ENCODE measurements around the gene TMEFF2. TPM values are rescaled to one million over a fixed set of nuclear protein-coding genes. Genes with fewer than 3 reads are reported as not detected.
A peak's percentile ranks its signal among the peaks of the same experiment; 100 is the strongest.

Gene TMEFF2
- total and polyA plus RNA-seq, 10 of the 15 experiments (the other 5 are each of a cell fraction or from before 2014, with no cell fraction given), result not detected

DNA sequence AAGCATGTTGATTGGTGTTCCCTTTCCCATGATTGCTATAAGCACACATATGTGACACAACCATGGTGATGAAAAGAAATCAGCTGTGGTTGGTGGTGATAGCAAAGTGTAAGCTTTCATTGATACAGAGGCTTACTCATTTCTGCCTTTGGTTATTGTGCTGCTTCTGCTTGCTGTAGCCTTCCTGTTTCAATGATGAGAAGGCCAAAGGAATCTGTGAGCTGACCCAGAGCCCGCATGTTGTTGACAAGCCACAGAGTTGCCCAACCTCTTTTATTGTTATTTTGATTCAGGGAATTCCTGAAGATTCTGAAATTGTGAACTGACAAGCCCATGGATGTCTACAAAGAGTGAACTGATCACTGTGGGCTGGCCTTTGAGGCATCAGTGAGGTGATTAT lies 164.4 kb downstream of the TMEFF2 start:
- Histone ChIP-seq H4K20me1 (ENCODE audit: control insufficient read depth, insufficient read depth) (no peaks in the 10 kb centered on the region), H3K9me3 (replicated peaks; ENCODE audit: control insufficient read depth, insufficient read depth, low read length) (no peaks in the 10 kb centered on the region; the same call in 2 of the 3 replicates), H3K4me1 (ENCODE audit: control insufficient read depth, insufficient read depth, low read length) (no peaks in the 10 kb centered on the region), H3K9ac (ENCODE audit: control insufficient read depth, insufficient read depth, low read length) (no peak overlapping the region), H3K27me3 (replicated peaks in 1 of 2; ENCODE audit: control insufficient read depth in 2 of 2, insufficient read depth in 2 of 2, low read length in 1 of 2) (no peaks in the 10 kb centered on the region), H3K4me3 (no peak overlapping the region), H3K36me3 (ENCODE audit: control insufficient read depth in 2 of 2, insufficient read depth in 2 of 2, low read length in 1 of 2) (no peaks in the 10 kb centered on the region), H2AFZ (ENCODE audit: control insufficient read depth, low read depth, low read length) (no peak overlapping the region), H3K4me2 (ENCODE audit: control insufficient read depth, insufficient read depth) (no peak overlapping the region), H3K27ac (ENCODE audit: control insufficient read depth, insufficient read depth) (no peak overlapping the region), H3K79me2 (ENCODE audit: control insufficient read depth, insufficient read depth, low read length) (no peaks in the 10 kb centered on the region)
- intact Hi-C loops (cut with micrococcal nuclease; ENCODE audit: unreplicated experiment) (loop anchor here (2.0 kb wide), 1 partner anchor 25 kb away; no protein-coding TSS in a partner anchor), in situ Hi-C loops (cut with MboI) (no loop called here)
- ChIA-PET POLR2A (no interaction called here), RAD21 (ENCODE audit: unreplicated experiment) (interaction anchor here (1.2 kb wide), 1 partner anchor 159 kb away, joined by 4 read pairs; no protein-coding TSS in a partner anchor), CTCF (interaction anchor here (1.2 to 1.6 kb wide), 4 partner anchors 10 to 133 kb away, joined by 3 to 4 read pairs (median 4); no protein-coding TSS in a partner anchor), SMC1A (ENCODE audit: uncharacterized antibody, unreplicated experiment) (interaction anchor here (0.7 to 1.9 kb wide), 8 partner anchors 10 to 161 kb away, joined by 3 to 7 read pairs (median 4); no protein-coding TSS in a partner anchor)
- FAIRE-seq, result no peak
- peak; percentile 86 for ATAC-seq
- no TSS peak for BruUV-seq (replicated peaks)
- WGBS (ENCODE audit: insufficient coverage, insufficient replicate concordance, low lambda C conversion rate, missing lambda C conversion rate), result 29% methylated on average over 1 of the region's 1 CpG
- DNase-seq (ENCODE audit: low read depth, low spot score), result no peak
- TF ChIP-seq FOXK2 (IDR thresholded peaks at IDR 0.05) (no peak), CHD2 (IDR thresholded peaks at IDR 0.05; ENCODE audit: borderline replicate concordance, low read depth, low read length) (no peak), JUNB (IDR thresholded peaks at IDR 0.05) (no peak), HCFC1 (IDR thresholded peaks at IDR 0.05; ENCODE audit: low read length) (no peak), SMARCA5 (IDR thresholded peaks at IDR 0.05) (no peak), TCF12 (IDR thresholded peaks at IDR 0.05; ENCODE audit: low read depth, low read length) (no peak), ZNF274 (IDR thresholded peaks at IDR 0.05; ENCODE audit: insufficient read depth, insufficient read length) (no peak), EP300 (IDR thresholded peaks at IDR 0.05; ENCODE audit: borderline replicate concordance in 1 of 2, control insufficient read depth in 1 of 2, low read depth in 2 of 2, low read length in 2 of 2) (no peak), ZNF207 (IDR thresholded peaks at IDR 0.05; ENCODE audit: borderline replicate concordance) (no peak), NRF1 (conservative IDR thresholded peaks at IDR 0.05; ENCODE audit: low read depth, low read length) (no peak), ZZZ3 (IDR thresholded peaks at IDR 0.05; ENCODE audit: control insufficient read depth, insufficient read length, low read depth) (no peak), EZH2 (IDR thresholded peaks at IDR 0.05; ENCODE audit: borderline replicate concordance, control insufficient read depth, low read depth, low read length) (no peak)
